Cardiac muscle cell (in vitro differentiated cells and primary cell): Measurements from ENCODE around the gene ADORA2B. TPM values are rescaled to one million over a fixed set of nuclear protein-coding genes. Genes with fewer than 3 reads are reported as not detected.
A peak's percentile ranks its signal among the peaks of the same experiment; 100 is the strongest.

Experiments used
- DNase-seq, 2 donors: peaks; one replicate each; pipeline versions ENCODE4 v3.0.0 to v3.0.0-alpha.2; 2010 to 2017; ENCODE audit warnings: low read depth in 1 of 2, low spot score in 1 of 2
- H3K27ac ChIP-seq: fragments of 200-600 bp; sonication (generic); 2 replicates; pipeline ENCODE4 v1.5.1; 2016
- H3K27me3 ChIP-seq: fragments of 200-600 bp; sonication (generic); 2 replicates; pipeline ENCODE4 v1.6.0; 2016; ENCODE audit warnings: control low read depth
- H3K36me3 ChIP-seq: fragments of 200-600 bp; sonication (generic); 2 replicates; pipeline ENCODE4 v1.5.1; 2016; ENCODE audit warnings: control low read depth
- H3K4me1 ChIP-seq: fragments of 200-600 bp; sonication (generic); 2 replicates; pipeline ENCODE4 v1.8.1; 2017; ENCODE audit warnings: low read depth, mild to moderate bottlenecking, mixed run types
- H3K4me3 ChIP-seq: fragments of 200-600 bp; sonication (generic); 2 replicates; pipeline ENCODE4 v1.5.1; 2016; ENCODE audit warnings: mild to moderate bottlenecking
- H3K9me3 ChIP-seq: fragments of 200-600 bp; sonication (generic); 2 replicates; pipeline ENCODE4 v1.5.1; 2017; ENCODE audit warnings: low read depth, mild to moderate bottlenecking, control low read depth
- CTCF ChIP-seq: IDR thresholded peaks from 2 replicates; pipeline ENCODE4 v1.5.1; 2012; ENCODE audit warnings: low read depth, mild to moderate bottlenecking, low read length
- polyA plus RNA-seq: library from polyadenylated mRNA; unstranded; fragments of >200 nt; fragmentation: Nextera tagmentation; extraction: Ambion mirVana; gene quantifications from 2 replicates; pipeline ENCODE4 v1.2.1, GENCODE V29; 2016
- total RNA-seq: library from RNA; depleted of rRNA; stranded (reverse); fragments of >200 nt; gene quantifications from 2 replicates; pipeline ENCODE4 v1.2.3, GENCODE V29; 2016

The ADORA2B gene
- total and polyA plus RNA-seq, 2 experiments from 2014 or later = 10.5 to 11.6 TPM

DNA sequence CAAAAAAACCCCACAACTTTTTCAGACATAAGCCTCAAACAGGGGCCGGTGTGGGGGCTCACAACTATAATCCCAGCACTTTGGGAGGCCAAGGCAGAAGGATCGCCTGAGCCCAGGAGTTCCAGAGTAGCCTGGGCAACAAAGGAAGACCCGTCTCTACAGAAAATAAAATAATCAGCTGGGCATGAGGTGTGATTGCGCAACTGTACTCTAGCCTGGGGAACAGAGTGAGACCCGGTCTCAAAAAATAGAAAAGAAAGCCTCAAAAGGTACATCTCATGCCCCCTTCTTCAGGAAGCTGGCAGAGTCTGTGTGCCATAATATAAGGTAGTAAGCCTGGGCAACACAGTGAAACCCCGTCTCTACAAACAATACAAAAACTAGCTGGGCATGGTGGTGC, 51.4 kb downstream of the ADORA2B start:
- Histone ChIP-seq H3K36me3 (peaks cover 3% of the 10 kb centered on the region), H3K27me3 (no peaks in the 10 kb centered on the region), H3K4me3 (no peak overlapping the region), H3K27ac (no peak overlapping the region), H3K4me1 (peaks cover 8% of the 10 kb centered on the region), H3K9me3 (no peaks in the 10 kb centered on the region)
- no peak for TF ChIP-seq CTCF
- DNase-seq = no peak

GRCh38 chr17:15998031-15998562, 53.2 kb downstream of the ADORA2B start:
- no peak for DNase-seq
- H3K27me3 ChIP-seq = no peaks in the 10 kb centered on the region
- H3K27ac ChIP-seq = no peak overlapping the region
- no peaks in the 10 kb centered on the region for H3K9me3 ChIP-seq
- peaks cover 8% of the 10 kb centered on the region for H3K4me1 ChIP-seq
- H3K36me3 ChIP-seq = peaks cover 14% of the 10 kb centered on the region
- no peak overlapping the region for H3K4me3 ChIP-seq
- no peak for TF ChIP-seq CTCF

GRCh38 chr17:15999141-15999973, 54.4 kb downstream of the ADORA2B start, which contains the start of the genes TTC19 and ZSWIM7:
Gene TTC19, plus strand, starts transcription at chr17:15999824. Its CDS starts 25 bp downstream, at chr17:15999849.
Gene ZSWIM7, minus strand, starts transcription at chr17:15999704. Its CDS starts 110 bp downstream, at chr17:15999594.
- Histone ChIP-seq H3K4me1 (peaks cover 8% of the 10 kb centered on the region), H3K27ac (peak within 1 kb of the TSS; percentile 79), H3K27me3 (no peaks in the 10 kb centered on the region), H3K36me3 (peaks cover 25% of the 10 kb centered on the region), H3K4me3 (peak within 1 kb of the TSS; percentile 52), H3K9me3 (no peaks in the 10 kb centered on the region)
- TF ChIP-seq CTCF = no peak
- peak; percentile 93 to 97 for DNase-seq

GRCh38 chr17:15999974-16000827, 55.3 kb downstream of the ADORA2B start:
- H3K9me3 ChIP-seq = no peaks in the 10 kb centered on the region
- no peaks in the 10 kb centered on the region for H3K27me3 ChIP-seq
- H3K36me3 ChIP-seq = peaks cover 33% of the 10 kb centered on the region
- peak; percentile 44 to 68 for DNase-seq
- H3K4me3 ChIP-seq = peak overlapping the region; percentile 52
- H3K4me1 ChIP-seq = peaks cover 8% of the 10 kb centered on the region
- peak overlapping the region; percentile 79 for H3K27ac ChIP-seq
- no peak for TF ChIP-seq CTCF

- TF ChIP-seq CTCF = no peak
- Histone ChIP-seq H3K36me3 (peaks cover 42% of the 10 kb centered on the region), H3K4me1 (peaks cover 8% of the 10 kb centered on the region), H3K9me3 (no peaks in the 10 kb centered on the region), H3K27ac (no peak overlapping the region), H3K27me3 (no peaks in the 10 kb centered on the region), H3K4me3 (no peak overlapping the region)
- no peak for DNase-seq
These were observed 56.4 kb downstream of the ADORA2B start for GRCh38 chr17:16001226-16001897.
